ENCODE measurements around the gene PLBD2. TPM values are rescaled to one million over a fixed set of nuclear protein-coding genes. Genes with fewer than 3 reads are reported as not detected.

Gene PLBD2
- total and polyA plus RNA-seq, 2 donors (not counting 1 experiment from before 2014, with no cell fraction given): 11.9 to 35.5 TPM

- no peak overlapping the region for H3K9ac ChIP-seq (ENCODE audit: insufficient read depth, low read length)
- no peaks in the 10 kb centered on the region for H3K79me2 ChIP-seq (ENCODE audit: control insufficient read depth, insufficient read depth, low read length)
- H3K4me1 ChIP-seq (ENCODE audit: control insufficient read depth, extremely low read depth, insufficient read depth, low read length): peaks cover 8% of the 10 kb centered on the region
- TF ChIP-seq, protein P1, sequence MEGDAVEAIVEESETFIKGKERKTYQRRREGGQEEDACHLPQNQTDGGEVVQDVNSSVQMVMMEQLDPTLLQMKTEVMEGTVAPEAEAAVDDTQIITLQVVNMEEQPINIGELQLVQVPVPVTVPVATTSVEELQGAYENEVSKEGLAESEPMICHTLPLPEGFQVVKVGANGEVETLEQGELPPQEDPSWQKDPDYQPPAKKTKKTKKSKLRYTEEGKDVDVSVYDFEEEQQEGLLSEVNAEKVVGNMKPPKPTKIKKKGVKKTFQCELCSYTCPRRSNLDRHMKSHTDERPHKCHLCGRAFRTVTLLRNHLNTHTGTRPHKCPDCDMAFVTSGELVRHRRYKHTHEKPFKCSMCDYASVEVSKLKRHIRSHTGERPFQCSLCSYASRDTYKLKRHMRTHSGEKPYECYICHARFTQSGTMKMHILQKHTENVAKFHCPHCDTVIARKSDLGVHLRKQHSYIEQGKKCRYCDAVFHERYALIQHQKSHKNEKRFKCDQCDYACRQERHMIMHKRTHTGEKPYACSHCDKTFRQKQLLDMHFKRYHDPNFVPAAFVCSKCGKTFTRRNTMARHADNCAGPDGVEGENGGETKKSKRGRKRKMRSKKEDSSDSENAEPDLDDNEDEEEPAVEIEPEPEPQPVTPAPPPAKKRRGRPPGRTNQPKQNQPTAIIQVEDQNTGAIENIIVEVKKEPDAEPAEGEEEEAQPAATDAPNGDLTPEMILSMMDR (conservative IDR thresholded peaks at IDR 0.05 in 1 of 2, IDR thresholded peaks at IDR 0.05 in 1 of 2; ENCODE audit: low read depth in 1 of 2, low read length in 2 of 2): no peak
- TF ChIP-seq EZH2 (IDR thresholded peaks at IDR 0.05; ENCODE audit: low read length, missing control alignments): no peak
- no peaks in the 10 kb centered on the region for H3K27me3 ChIP-seq (ENCODE audit: control insufficient read depth, insufficient read depth, low read length)
- H3K4me3 ChIP-seq (replicated peaks in 1 of 4; ENCODE audit: control extremely low read depth in 1 of 4, insufficient read depth in 1 of 4, low read depth in 3 of 4, low read length in 4 of 4): no peak overlapping the region
- H3K9me3 ChIP-seq (ENCODE audit: control insufficient read depth, insufficient read depth, low read depth, low read length): no peaks in the 10 kb centered on the region
- no peak for DNase-seq (ENCODE audit: low read depth in 2 of 2)
- no peak overlapping the region for H3K4me2 ChIP-seq (ENCODE audit: extremely low read depth, insufficient read depth, low read length)
- peaks cover 4% of the 10 kb centered on the region for H3K36me3 ChIP-seq (ENCODE audit: control insufficient read depth, insufficient read depth, low read length)
- H3K27ac ChIP-seq (ENCODE audit: insufficient read depth, low read length): no peak overlapping the region
- H2AFZ ChIP-seq (ENCODE audit: low read length): no peak overlapping the region
- no peaks in the 10 kb centered on the region for H4K20me1 ChIP-seq (ENCODE audit: control insufficient read depth, extremely low read depth, insufficient read depth, low read length)
Observed at GRCh38 chr12:113328368-113328889, 30.0 kb upstream of the PLBD2 start.

GRCh38 chr12:113329022-113329790 is 29.2 kb upstream of the PLBD2 start:
- Histone ChIP-seq H2AFZ (ENCODE audit: low read length) (no peak overlapping the region), H3K36me3 (ENCODE audit: control insufficient read depth, insufficient read depth, low read length) (peaks cover 4% of the 10 kb centered on the region), H3K4me2 (ENCODE audit: extremely low read depth, insufficient read depth, low read length) (no peak overlapping the region), H3K27ac (ENCODE audit: insufficient read depth, low read length) (no peak overlapping the region), H4K20me1 (ENCODE audit: control insufficient read depth, extremely low read depth, insufficient read depth, low read length) (no peaks in the 10 kb centered on the region), H3K4me3 (replicated peaks in 1 of 4; ENCODE audit: control extremely low read depth in 1 of 4, insufficient read depth in 1 of 4, low read depth in 3 of 4, low read length in 4 of 4) (no peak overlapping the region), H3K27me3 (ENCODE audit: control insufficient read depth, insufficient read depth, low read length) (no peaks in the 10 kb centered on the region), H3K9ac (ENCODE audit: insufficient read depth, low read length) (no peak overlapping the region), H3K79me2 (ENCODE audit: control insufficient read depth, insufficient read depth, low read length) (no peaks in the 10 kb centered on the region), H3K4me1 (ENCODE audit: control insufficient read depth, extremely low read depth, insufficient read depth, low read length) (peaks cover 8% of the 10 kb centered on the region), H3K9me3 (ENCODE audit: control insufficient read depth, insufficient read depth, low read depth, low read length) (no peaks in the 10 kb centered on the region)
- no peak for TF ChIP-seq EZH2 (IDR thresholded peaks at IDR 0.05; ENCODE audit: low read length, missing control alignments)
- TF ChIP-seq, protein P1 (conservative IDR thresholded peaks at IDR 0.05 in 1 of 2, IDR thresholded peaks at IDR 0.05 in 1 of 2; ENCODE audit: low read depth in 1 of 2, low read length in 2 of 2): no peak
- peak in 1 of 2 donors; percentile 27 for DNase-seq (ENCODE audit: low read depth in 2 of 2)

- TF ChIP-seq, protein P1 (conservative IDR thresholded peaks at IDR 0.05 in 1 of 2, IDR thresholded peaks at IDR 0.05 in 1 of 2; ENCODE audit: low read depth in 1 of 2, low read length in 2 of 2): no peak
- TF ChIP-seq EZH2 (IDR thresholded peaks at IDR 0.05; ENCODE audit: low read length, missing control alignments): no peak
- no peak overlapping the region for H3K27ac ChIP-seq (ENCODE audit: insufficient read depth, low read length)
- H3K36me3 ChIP-seq (ENCODE audit: control insufficient read depth, insufficient read depth, low read length): peaks cover 4% of the 10 kb centered on the region
- no peak overlapping the region for H2AFZ ChIP-seq (ENCODE audit: low read length)
- no peaks in the 10 kb centered on the region for H3K79me2 ChIP-seq (ENCODE audit: control insufficient read depth, insufficient read depth, low read length)
- no peaks in the 10 kb centered on the region for H4K20me1 ChIP-seq (ENCODE audit: control insufficient read depth, extremely low read depth, insufficient read depth, low read length)
- no peak overlapping the region for H3K9ac ChIP-seq (ENCODE audit: insufficient read depth, low read length)
- H3K4me1 ChIP-seq (ENCODE audit: control insufficient read depth, extremely low read depth, insufficient read depth, low read length): peaks cover 8% of the 10 kb centered on the region
- H3K4me2 ChIP-seq (ENCODE audit: extremely low read depth, insufficient read depth, low read length): no peak overlapping the region
- no peaks in the 10 kb centered on the region for H3K27me3 ChIP-seq (ENCODE audit: control insufficient read depth, insufficient read depth, low read length)
- H3K9me3 ChIP-seq (ENCODE audit: control insufficient read depth, insufficient read depth, low read depth, low read length): no peaks in the 10 kb centered on the region
- no peak overlapping the region for H3K4me3 ChIP-seq (replicated peaks in 1 of 4; ENCODE audit: control extremely low read depth in 1 of 4, insufficient read depth in 1 of 4, low read depth in 3 of 4, low read length in 4 of 4)
- no peak for DNase-seq (ENCODE audit: low read depth in 2 of 2)
Observed at GRCh38 chr12:113329791-113330417, 28.5 kb upstream of the PLBD2 start.
